ENCODE data around the gene TNRC18.
"Not testable (repeated sequence)": the region's sequence is repeated elsewhere in the genome, so short reads cannot be mapped to it uniquely, and the experiment has no call there.

TNRC18 gene

DNA sequence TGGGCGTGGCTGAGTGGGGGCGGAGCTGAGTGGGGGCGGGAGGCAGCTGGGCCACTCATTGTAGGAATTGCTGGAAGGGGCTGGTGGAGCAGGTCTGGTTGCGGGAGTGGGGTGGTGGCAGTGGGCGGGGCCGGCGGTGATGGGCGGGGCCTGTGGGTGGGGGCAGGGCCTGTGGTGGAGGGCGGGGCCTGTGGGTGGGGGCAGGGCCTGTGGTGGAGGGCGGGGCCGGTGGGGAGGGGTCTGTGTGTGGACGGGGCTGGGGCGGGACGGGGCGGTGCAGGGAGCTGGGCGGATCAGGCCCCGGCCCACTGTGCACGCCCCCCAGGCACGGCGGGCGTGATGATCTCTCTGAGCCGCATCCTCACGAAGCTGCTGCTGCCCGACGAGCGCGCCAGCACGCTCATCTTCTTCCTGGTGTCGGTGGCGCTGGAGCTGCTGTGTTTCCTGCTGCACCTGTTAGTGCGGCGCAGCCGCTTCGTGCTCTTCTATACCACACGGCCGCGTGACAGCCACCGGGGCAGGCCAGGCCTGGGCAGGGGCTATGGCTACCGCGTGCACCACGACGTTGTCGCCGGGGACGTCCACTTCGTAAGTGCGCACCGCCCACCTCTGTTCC is 126.9 kb downstream of the TNRC18 start:
- H3K4me3 Mint-ChIP-seq: peak overlapping the region; percentile 85
- DNase-seq (ENCODE audit: low spot score): peak; percentile 61

DNA sequence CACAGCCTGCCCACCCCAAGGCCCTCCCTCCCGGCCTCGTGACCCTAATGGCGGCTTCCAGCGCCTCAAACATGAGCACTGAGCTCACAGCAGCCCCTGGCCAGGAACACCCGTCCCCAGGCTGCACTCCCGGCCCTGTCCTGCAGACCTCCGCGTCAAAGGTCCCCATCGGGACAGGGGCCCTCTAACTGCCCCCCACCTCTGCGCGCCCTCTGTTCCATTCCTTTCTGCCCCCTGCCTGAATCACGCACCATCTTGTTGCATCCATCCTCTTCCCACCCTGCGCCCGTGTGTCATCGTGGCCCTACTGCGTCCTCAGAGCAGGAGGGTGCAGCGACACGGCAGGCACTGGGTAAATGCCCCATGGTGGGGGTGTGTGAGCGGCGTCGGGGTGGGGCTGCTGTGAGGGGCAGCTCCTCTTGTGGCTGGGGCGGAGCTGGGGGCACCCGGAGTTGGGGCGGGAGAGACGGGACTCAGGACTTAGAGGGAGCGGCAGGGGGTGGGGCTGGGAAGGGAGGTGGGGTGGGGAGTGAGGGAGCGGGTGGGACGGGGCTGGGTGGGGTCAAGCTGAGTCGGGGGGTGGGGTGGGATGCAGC is 127.5 kb downstream of the TNRC18 start:
- H3K9me3 Mint-ChIP-seq: no peaks in the 10 kb centered on the region
- H3K4me1 Mint-ChIP-seq (ENCODE audit: low read depth): peaks cover 11% of the 10 kb centered on the region
- no peak for DNase-seq (ENCODE audit: low spot score)
- peaks cover 18% of the 10 kb centered on the region for H3K27me3 Mint-ChIP-seq (ENCODE audit: low read depth)
- peak overlapping the region; percentile 20 for H3K27ac Mint-ChIP-seq
- no peaks in the 10 kb centered on the region for H3K36me3 Mint-ChIP-seq (ENCODE audit: low read depth)
- H3K4me3 Mint-ChIP-seq: peak overlapping the region; percentile 67

More for the DNA sequence above, 126.9 kb downstream of the TNRC18 start:
- Mint-ChIP-seq H3K36me3 (ENCODE audit: low read depth) (no peaks in the 10 kb centered on the region), H3K9me3 (no peaks in the 10 kb centered on the region), H3K4me1 (ENCODE audit: low read depth) (peaks cover 11% of the 10 kb centered on the region), H3K27ac (peak overlapping the region; percentile 69), H3K27me3 (ENCODE audit: low read depth) (peaks cover 18% of the 10 kb centered on the region)

DNA sequence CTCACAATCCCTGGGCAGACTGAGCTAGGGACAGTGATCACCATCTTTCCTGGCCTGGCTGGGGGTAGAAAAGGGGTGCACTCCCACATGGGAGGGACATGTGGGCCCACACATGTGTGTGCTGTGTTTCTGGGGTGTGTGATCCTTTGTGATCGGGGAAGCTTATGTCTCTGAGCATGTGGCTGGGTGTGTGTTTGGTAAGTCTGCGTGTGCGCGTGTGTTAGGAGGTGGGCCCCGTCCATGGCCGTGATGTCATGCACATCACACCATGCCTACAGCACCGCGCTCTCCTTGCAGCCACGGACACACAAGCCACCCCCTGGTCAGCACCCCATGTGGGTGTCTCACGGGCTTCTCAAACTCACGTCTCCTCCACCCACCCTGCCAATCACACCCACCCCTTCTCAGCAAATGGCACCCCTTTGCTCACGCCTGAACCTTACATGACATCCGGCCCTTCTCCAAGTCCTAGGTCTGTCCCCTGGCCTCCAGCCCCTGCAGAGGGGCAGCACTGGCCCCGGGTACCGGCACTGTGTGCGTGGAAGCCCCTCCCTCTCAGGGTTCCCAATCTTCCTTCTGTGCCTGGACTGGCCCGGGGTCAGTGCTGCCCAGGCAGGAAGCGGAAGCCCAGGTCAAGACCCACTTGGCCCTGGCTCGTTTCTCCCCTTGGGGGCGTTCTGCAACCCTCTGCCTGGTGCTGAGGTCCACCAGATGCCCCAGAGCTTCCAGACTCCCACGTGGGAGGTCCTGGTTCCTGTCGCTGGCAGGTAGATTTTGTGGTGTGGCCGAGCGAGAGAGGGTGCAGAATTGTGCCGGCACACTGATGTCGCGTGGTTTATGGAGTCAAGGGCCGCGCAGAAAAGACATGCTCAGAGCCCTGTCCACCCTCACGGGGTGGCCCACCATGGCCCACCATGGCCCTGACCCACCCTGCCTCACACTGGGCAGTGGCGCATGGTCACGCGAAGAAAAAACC is 128.3 kb downstream of the TNRC18 start:
- H3K4me1 Mint-ChIP-seq (ENCODE audit: low read depth): peaks cover 11% of the 10 kb centered on the region
- H3K27ac Mint-ChIP-seq: no peak overlapping the region
- H3K27me3 Mint-ChIP-seq (ENCODE audit: low read depth): peaks cover 18% of the 10 kb centered on the region
- H3K36me3 Mint-ChIP-seq (ENCODE audit: low read depth): no peaks in the 10 kb centered on the region
- peak overlapping the region; percentile 67 for H3K4me3 Mint-ChIP-seq
- DNase-seq (ENCODE audit: low spot score): no peak
- H3K9me3 Mint-ChIP-seq: no peaks in the 10 kb centered on the region

DNA sequence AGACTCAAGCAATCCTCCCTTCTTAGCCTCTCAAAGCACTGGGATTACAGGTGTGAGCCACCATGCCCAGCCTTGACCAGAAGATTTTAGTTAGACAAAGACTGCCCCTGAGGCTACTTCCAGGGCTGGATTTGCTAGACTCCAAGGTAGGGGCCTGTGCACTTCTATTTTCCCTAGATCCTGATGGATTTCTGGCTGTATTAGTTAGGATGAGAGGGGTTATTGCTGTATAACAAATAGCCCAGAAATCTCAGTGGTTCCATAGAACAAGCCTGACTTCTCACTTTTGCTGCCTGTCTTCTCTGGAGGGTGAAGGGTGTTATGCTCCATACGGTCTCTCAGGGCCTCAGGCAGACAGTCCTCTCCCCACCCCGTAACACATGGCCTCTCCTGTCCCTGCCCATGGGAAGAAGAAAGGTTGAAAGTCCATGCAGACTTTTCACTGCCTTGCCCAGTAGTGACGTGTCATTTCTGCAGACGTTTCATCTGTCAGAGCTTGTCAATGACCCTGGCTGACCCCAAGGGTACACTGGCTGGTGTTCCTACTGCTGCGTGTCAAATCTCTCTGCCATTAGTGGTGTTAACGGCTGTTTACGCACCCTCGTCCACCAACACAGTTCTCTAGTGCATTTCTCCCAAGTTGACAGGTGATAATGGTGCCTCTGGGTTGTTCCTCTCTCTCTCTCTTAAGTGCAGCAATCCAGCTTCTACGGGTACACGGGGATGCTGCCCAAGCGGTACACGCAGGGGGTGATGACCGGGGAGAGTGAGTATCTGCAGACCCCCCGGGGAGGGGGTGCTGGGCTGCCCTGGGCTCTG is 129.3 kb downstream of the TNRC18 start:
- Mint-ChIP-seq H3K36me3 (ENCODE audit: low read depth) (no peaks in the 10 kb centered on the region), H3K27me3 (ENCODE audit: low read depth) (peaks cover 18% of the 10 kb centered on the region), H3K9me3 (no peaks in the 10 kb centered on the region), H3K27ac (no peak overlapping the region), H3K4me3 (no peak overlapping the region), H3K4me1 (ENCODE audit: low read depth) (peaks cover 11% of the 10 kb centered on the region)
- no peak for DNase-seq (ENCODE audit: low spot score)

DNA sequence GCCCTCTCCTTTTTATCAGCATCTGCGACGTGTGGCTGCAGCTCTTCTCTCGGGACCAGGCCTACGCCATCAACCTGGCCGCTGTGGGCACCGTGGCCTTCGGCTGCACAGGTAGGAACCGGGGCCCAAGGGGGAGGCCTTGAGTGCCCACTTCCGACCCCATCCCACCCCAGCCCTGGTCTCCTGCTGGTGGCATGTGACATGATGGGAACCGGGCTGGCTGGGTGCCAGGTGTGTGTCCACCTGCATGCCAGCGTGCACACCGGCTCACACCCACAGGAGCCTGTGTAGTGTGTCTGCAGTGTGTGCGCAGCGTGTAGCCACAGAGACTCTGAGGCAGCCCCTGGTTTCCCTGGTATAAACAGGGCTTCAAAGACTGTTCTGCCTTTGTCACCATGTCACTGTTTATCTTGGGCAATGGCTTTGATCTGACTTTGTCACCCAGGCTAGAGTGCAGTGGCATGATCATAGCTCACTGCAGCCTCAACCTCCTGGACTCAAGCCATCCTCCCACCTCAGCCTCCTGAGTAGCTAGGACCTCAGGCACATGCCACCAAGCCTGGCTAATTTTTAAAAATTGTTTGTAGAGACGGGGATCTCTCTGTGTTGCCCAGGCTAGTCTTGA is 131.8 kb downstream of the TNRC18 start:
- not testable (repeated sequence) for DNase-seq (ENCODE audit: low spot score); H3K4me1 Mint-ChIP-seq (ENCODE audit: low read depth); H3K4me3 Mint-ChIP-seq; H3K36me3 Mint-ChIP-seq (ENCODE audit: low read depth); H3K9me3 Mint-ChIP-seq; H3K27ac Mint-ChIP-seq
- H3K27me3 Mint-ChIP-seq (ENCODE audit: low read depth): peaks cover 12% of the 10 kb centered on the region

DNA sequence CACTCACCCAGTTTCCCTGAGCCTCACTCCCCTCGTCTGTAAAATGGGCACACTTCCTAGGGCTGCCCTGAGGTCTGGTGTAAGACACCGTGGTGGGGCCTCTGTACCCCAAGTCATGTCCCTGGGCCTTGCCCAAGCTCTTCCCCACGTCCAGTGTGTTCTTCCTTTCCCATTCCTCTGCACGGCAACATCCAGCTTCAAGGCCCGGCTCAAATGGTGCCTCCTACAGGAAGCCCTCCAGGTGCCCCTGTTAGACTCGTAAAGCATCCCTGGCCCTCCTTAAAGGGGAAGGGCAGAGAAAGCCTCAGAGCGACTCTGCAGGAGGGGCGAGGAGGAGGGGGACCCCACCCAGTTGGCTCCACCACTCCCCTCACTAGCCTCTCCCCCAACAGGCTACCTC is 132.3 kb downstream of the TNRC18 start:
- no peaks in the 10 kb centered on the region for H3K36me3 Mint-ChIP-seq (ENCODE audit: low read depth)
- H3K27me3 Mint-ChIP-seq (ENCODE audit: low read depth): peaks cover 12% of the 10 kb centered on the region
- no peak overlapping the region for H3K27ac Mint-ChIP-seq
- no peaks in the 10 kb centered on the region for H3K9me3 Mint-ChIP-seq
- peaks cover 3% of the 10 kb centered on the region for H3K4me1 Mint-ChIP-seq (ENCODE audit: low read depth)
- no peak overlapping the region for H3K4me3 Mint-ChIP-seq
- DNase-seq (ENCODE audit: low spot score): no peak

DNA sequence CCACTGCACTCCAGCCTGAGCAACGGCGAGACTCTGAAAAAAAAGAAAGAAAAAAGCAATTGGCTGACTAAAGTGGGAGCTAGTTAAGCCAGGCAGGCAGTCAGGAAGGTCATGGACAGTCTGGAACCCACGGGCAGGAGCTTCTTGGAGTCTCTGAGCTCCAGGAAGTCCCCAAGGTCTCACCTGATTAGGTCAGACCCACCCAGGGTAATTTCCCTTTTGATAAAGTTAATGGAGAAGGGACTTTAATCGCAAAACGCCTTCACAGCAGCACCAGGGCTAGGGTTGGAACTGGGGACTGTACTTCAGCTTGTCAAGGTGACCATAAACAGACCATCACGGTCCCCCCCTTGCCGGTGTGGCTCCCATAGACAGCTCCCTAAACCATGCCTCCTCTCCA is 134.3 kb downstream of the TNRC18 start:
- no peaks in the 10 kb centered on the region for H3K9me3 Mint-ChIP-seq
- H3K4me3 Mint-ChIP-seq: no peak overlapping the region

DNA sequence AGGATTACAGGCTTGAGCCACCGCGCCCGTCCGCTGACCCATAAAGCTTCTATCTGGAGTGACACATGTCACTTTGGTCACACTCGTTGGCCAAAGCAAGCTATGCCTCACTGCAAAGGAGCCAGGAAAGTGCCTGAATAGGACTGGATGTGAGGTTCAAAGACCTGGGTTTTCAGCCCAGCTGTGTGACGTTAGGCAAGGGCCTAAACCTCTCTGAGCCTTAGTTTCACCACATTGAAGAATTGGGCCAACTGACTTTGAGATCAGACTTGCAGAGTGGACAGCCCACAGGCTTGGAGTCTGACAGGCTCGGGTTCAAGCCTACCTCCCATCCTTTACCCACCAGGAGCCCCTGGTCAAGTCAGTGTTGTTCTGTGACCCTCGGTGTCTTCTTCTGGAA is 135.1 kb downstream of the TNRC18 start:
- H3K4me3 Mint-ChIP-seq; DNase-seq (ENCODE audit: low spot score); H3K27ac Mint-ChIP-seq; H3K36me3 Mint-ChIP-seq (ENCODE audit: low read depth); H3K9me3 Mint-ChIP-seq; H3K27me3 Mint-ChIP-seq (ENCODE audit: low read depth); H3K4me1 Mint-ChIP-seq (ENCODE audit: low read depth): not testable (repeated sequence)

More for the DNA sequence above, 134.3 kb downstream of the TNRC18 start:
- peaks cover 5% of the 10 kb centered on the region for H3K27me3 Mint-ChIP-seq (ENCODE audit: low read depth)
- H3K27ac Mint-ChIP-seq: no peak overlapping the region
- DNase-seq (ENCODE audit: low spot score): no peak
- H3K36me3 Mint-ChIP-seq (ENCODE audit: low read depth): no peaks in the 10 kb centered on the region
- no peaks in the 10 kb centered on the region for H3K4me1 Mint-ChIP-seq (ENCODE audit: low read depth)

DNA sequence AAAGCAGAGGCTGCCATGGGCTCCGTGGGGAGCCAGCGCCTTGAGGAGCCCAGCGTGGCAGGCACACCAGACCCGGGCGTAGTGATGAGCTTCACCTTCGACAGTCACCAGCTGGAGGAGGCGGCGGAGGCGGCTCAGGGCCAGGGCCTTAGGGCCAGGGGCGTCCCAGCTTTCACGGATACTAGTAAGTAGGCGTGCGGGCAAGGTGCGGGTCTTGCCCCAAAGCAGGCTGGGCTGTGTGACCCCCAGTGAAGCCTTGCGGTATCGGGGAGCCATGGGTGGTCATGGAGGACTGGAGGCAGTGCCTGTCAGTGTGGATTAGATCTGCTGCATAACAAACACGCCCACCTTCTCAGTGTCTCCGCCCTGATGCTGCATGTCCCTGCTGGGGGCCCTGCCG is 135.8 kb downstream of the TNRC18 start:
- Mint-ChIP-seq H3K4me3 (no peak overlapping the region), H3K27ac (no peak overlapping the region), H3K4me1 (ENCODE audit: low read depth) (no peaks in the 10 kb centered on the region), H3K27me3 (ENCODE audit: low read depth) (peaks cover 7% of the 10 kb centered on the region), H3K9me3 (no peaks in the 10 kb centered on the region), H3K36me3 (ENCODE audit: low read depth) (no peaks in the 10 kb centered on the region)
- DNase-seq (ENCODE audit: low spot score): no peak

DNA sequence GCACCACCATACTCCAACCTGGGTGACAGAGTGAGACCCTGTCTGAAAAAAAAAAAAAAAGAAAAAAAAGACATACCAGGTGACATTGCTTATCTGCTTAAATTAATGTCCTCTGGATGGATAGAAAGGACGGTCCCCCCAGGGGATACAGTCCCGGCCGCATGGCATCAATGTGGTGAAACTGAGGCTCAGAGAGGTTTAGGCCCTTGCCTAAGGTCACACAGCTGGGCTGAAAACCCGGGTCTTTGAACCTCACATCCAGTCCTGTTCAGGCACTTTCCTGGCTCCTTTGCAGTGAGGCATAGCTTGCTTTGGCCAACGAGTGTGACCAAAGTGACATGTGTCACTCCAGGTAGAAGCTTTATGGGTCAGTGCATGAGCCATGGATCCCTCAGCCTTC is 136.3 kb downstream of the TNRC18 start:
- not testable (repeated sequence) for H3K4me1 Mint-ChIP-seq (ENCODE audit: low read depth); H3K27ac Mint-ChIP-seq; H3K27me3 Mint-ChIP-seq (ENCODE audit: low read depth); H3K4me3 Mint-ChIP-seq; H3K36me3 Mint-ChIP-seq (ENCODE audit: low read depth); DNase-seq (ENCODE audit: low spot score); H3K9me3 Mint-ChIP-seq

DNA sequence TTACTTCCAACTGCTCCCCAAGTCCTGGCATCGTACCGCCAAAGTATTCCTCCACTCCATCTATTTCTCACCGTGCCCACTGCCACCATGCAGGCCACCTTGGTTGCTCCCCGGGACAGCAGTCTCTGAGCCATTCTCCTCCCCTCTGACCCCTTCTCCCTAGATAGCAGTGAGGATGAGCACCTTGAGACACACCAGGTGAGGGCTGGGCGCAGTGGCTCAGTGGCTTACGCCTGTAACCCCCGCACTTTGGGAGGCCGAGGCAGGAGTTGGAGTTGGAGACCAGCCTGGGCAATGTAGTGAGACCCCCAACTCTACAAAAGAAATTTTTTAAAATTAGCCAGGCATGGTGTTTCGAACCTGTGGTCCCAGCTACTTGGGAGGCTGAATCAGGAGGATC is 136.7 kb downstream of the TNRC18 start:
- DNase-seq (ENCODE audit: low spot score): no peak
- Mint-ChIP-seq H3K27ac (no peak overlapping the region), H3K4me1 (ENCODE audit: low read depth) (no peaks in the 10 kb centered on the region), H3K4me3 (no peak overlapping the region), H3K9me3 (no peaks in the 10 kb centered on the region), H3K27me3 (ENCODE audit: low read depth) (peaks cover 7% of the 10 kb centered on the region), H3K36me3 (ENCODE audit: low read depth) (no peaks in the 10 kb centered on the region)

DNA sequence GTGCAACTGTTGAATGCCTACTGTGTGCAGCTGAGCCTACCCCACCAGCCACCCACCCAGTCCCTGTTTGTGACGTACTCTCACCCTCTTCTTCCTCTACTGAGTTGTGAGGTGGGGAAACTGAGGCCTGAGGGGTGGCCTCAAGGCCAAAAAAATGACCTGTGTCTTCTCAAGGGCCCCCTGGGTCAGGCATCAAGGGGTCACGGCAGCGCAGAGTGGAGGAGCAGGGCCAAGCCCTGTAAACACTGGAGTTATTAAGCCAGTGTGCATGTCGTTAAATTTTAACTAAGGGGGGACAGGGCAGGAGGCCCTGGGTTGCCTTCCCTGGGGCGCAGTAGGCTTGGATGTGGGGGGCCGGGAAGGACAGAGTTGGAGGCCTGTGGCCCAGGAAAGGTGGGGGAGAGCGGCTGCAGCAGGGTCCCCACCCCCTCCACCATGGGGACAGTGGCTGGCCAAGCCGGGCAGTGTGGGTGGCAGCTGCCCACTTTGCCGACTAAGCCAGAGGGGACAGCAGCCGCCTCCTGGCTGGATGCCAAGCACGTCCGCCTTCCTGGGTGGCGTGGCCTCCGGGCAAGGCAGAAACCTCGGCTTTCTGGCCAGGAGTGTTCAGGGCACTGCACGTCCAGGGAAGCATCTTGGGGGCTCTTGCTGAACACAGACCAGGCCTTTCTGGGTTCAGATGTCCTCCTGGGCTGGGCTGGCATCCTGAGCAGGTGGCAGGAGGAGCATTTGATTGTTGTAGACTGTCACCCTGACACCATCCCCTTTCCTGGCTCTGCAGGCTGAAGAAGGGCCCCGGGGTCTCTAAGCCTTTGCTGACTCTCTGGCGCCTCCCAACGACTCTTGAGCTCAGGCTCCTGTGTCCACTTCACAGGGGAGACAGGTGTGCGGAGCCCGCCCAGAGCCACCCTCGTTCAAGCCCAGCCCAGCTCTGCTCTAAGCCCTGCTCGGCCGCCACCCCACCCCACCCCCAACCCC is 139.0 kb downstream of the TNRC18 start:
- Mint-ChIP-seq H3K27ac (no peak overlapping the region), H3K36me3 (ENCODE audit: low read depth) (no peaks in the 10 kb centered on the region), H3K9me3 (no peaks in the 10 kb centered on the region), H3K4me1 (ENCODE audit: low read depth) (no peaks in the 10 kb centered on the region), H3K4me3 (peak overlapping the region; percentile 26), H3K27me3 (ENCODE audit: low read depth) (peaks cover 12% of the 10 kb centered on the region)
- DNase-seq (ENCODE audit: low spot score): no peak

Data from T-helper 2 cell treated with Interferon-gamma antibody and Interleukin-4, amounts not matched to agents 5 μg/mL and 100 μg/mL, for 36 hours (primary cell).